NCI-H526 treated with DMSO at 0.1 percent for 48 hours (cell line): Measurements from ENCODE around the gene PCSK4.
"Not testable (repeated sequence)": the region's sequence is repeated elsewhere in the genome, so short reads cannot be mapped to it uniquely, and the experiment has no call there.

ENCODE experiments used
- DNase-seq: peaks from one replicate; lab custom pipeline; 2025; lab: John Stamatoyannopoulos, UW

The PCSK4 gene

GRCh38 chr19:1522061-1522460 is 31.9 kb upstream of the PCSK4 start:
- no peak for DNase-seq

DNA sequence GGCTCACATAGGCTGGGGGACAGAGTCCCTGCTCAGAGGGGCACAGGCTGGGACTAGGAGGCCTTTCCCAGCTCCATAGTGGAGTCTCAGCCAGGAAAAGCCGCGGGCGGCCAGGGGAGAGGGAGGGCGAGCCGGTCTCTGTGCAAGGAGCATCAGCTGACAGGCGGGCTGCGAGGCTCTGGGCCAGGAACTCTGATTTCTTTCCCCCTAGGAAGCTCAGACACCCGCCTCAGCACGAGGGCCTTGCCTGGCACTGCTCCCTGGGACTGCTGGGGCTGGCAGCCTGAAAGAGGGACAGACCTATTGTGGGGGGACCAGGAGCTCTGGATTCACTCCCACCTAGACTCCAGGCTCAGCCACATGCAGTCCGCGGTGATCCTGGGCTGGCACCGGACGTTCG is 31.5 kb upstream of the PCSK4 start:
- DNase-seq: no peak

DNA sequence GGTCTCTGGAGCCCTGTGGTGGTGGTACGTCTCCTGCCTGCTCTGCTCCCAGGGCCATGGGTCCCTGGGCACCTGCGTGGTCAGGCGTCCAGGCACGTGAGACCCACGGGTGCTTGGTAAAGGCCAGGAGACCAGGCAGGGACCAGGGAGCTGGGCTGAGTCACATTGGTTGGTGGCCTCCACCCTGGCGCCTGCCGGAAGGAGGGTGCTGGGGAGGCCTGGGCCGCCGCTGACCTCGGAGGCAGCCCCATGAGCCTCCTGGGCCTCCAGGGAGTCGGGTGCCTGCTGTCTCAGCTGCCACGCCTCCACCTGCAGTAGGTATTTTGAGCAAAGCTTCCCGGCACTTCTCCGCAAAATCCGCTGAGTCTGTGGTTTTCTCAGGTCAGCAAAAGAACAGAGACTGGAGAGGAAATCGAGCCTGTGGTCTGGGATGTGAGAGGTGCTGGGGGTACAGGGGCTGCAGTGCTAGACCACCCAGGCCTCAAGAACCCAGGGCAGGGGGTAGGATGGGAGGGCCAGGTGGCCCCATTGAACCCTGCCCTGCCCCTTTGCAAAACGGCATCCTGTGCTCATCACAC is 30.1 kb upstream of the PCSK4 start:
- no peak for DNase-seq

DNA sequence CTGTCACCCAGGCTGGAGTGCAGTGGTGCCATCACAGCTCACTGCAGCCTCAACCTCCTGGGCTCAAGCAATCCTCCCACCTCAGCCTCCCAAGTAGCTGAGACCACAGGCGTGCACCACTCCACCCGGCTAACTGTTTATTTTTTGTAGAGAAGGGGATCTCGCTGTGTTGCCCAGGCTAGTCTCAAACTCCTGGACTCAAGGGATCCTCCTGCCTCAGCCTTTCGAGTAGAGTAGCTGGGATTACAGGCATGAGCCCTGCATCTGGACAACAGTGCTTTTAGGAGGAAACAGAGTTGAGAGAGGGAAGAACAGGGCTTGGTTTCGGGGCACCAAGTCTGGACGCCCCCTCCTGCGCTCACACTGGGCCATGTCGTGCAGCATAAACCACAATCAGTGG is 29.7 kb upstream of the PCSK4 start:
- not testable (repeated sequence) for DNase-seq

- no peak for DNase-seq
These were observed 28.3 kb upstream of the PCSK4 start for GRCh38 chr19:1518471-1518870.

GRCh38 chr19:1516395-1516753 is 26.2 kb upstream of the PCSK4 start:
- no peak for DNase-seq

DNA sequence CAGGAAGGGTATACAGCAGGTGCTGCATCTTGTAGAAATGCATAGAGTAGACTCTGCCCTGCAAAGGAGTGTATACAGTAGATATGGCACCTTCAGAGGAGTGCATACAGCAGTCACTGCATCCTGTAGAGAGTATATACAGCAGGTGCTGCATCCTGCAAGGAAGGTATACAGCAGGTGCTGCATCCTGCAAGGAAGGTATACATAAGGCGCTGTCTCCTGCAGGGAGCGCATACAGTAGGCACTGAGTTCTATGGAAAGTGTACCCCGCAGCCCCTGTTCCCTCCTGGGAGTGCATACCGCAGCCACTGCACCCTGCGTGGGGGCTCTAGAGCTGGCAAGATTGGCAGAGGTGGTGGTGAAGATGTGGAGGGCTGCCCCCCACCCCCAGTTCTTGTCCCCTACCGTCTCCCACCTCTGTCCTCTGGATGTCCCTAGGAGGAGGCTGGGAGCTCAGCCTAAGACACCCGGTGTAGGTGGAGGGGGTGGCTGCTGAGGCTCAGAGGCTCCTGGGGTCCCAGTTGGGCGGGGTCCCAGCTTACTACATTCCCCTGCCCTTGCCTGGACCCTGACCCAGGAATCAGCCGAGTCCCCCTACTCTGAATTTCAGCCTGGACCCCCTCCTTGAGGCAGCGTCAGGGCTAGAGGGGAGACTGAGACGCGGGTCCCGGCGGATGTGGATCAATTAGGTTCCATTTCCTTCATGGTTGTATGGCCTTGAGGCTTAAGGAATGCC is 25.0 kb upstream of the PCSK4 start:
- no peak for DNase-seq

DNA sequence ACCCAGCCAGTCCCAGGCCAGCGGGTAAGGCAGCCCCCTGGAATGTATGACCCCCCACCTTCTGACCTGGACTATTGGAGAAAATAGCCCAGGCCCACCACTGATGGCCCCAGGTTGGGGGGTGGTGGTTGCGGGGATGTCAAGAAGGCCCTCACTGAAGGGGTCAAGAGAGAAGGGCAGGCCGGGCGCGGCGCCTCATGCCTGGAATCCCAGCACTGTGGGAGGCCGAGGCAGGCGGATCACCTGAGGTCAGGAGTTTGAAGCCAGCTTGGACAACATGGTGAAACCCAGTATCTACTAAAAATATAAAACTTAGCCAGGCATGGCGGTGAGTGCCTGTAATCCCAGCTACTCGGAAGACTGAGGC is 24.1 kb upstream of the PCSK4 start:
- no peak for DNase-seq

DNA sequence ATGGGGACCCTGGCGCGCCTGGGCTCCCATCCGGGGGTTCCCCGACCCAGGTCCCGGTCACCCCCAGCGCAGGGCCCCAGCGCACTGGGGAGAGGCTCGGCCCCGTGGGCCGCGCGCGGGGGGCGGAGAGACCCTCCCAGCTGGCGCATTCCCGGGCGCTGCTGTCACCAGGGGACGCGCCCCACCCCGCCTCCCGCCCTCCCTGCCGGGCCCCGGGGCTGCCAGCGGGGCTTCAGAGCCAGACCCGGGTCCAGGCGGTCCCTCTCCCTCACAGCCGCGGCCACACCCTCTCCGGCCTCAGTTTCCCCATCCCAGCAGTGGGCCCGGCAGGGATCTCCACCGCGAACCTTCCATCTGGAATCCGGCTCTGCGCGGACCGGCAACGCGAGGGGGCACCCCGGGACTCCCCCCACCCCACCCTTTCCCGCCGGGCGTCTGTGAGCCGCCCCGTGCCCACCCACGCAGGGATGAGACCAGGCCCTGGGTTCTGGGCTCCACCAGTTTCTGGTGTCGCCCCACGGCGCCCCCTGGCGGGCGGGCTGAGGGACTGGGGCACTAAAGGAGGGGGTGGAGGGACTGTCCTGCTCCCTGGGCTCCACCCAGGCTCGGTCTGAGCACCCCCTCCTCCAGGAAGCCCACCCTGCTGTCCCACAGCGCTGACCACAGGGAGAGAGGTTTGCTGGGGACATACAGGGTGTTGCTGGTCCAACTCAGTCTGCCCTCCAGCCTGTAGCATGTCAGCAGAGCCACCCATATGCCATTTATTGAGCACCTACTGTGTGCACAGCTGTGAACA is 23.5 kb upstream of the PCSK4 start:
- DNase-seq: no peak

- DNase-seq: no peak
These were observed 22.7 kb upstream of the PCSK4 start, which contains the start of gene ADAMTSL5 for GRCh38 chr19:1512671-1513498. Gene ADAMTSL5, minus strand, starts transcription at chr19:1513019. Its CDS starts 2,076 bp downstream, at chr19:1510943.

- no peak for DNase-seq
These were observed 21.5 kb upstream of the PCSK4 start for GRCh38 chr19:1511318-1512317.

- no peak for DNase-seq
These were observed 20.7 kb upstream of the PCSK4 start for GRCh38 chr19:1510807-1511206.

DNA sequence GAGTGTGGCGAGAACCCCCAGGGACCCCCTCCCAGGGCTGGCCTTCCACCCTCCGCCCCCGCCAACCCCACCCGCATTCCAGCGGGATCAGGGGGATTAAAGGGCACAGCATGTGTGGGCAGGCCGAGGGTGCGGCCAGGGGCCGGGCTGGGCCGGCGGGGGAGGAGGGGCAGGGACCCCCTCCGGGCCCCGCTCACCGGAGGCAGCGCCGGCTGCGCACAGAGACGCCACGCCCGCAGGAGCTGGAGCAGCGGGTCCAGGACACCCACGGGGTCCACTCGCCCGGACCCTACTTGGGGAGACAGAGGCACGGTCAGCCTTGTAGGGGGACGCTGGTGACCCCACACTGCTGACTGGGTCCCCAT is 20.3 kb upstream of the PCSK4 start:
- no peak for DNase-seq

- DNase-seq: no peak
These were observed 19.7 kb upstream of the PCSK4 start for GRCh38 chr19:1509602-1510441.

DNA sequence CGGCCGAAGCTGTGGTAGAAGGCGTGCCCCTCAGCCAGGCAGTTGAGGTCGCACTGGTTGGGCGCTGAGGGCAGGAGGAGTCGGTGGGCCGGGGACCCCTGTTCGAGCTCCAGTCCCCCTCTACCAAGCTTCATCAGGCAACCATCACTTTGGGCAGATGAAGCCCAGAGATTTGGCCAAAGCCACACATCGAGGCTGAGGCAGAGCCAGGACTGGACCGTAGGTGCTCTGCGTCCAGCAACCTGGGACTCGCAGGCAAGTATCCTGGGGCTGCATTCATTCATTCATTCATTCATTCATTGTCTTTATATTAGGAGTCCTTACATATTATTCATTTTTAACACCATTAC is 18.3 kb upstream of the PCSK4 start:
- no peak for DNase-seq

DNA sequence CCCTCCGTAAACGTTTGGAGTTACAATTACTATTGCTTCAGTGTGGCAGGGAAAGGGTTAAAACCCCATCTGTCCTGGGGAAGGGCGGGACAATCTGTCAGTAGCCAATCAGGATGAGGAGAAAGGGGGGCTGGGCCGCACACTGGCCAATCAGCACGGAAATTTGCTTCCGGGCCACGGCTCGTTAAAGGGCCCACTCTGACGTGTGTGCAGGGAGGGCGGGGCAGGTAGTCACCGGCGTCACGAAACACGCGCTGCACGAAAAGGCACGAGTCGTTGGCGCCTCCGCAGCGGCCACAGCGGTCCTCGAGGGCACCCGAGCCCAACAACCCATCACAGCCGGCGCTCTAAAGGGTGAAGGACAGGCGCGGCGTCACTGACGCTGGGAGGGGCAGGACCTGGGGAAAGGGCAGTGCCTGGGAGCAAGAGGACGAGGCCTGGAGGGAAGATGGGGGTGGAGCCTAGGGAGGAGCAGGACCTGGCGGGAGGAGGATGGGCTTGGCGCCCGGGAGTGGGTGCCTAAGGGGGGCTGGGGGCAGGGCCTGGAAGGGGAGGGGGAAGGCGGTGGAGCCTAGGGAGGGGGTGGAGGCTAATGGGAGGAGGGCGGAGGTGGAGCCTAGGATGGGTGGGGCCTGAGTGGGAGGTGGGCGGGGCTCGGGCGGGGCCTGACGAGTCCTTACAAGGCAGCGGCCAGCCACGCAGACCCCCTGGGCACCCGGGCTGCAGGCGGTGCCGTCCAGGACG is 17.8 kb upstream of the PCSK4 start:
- DNase-seq: peak; percentile 91

DNA sequence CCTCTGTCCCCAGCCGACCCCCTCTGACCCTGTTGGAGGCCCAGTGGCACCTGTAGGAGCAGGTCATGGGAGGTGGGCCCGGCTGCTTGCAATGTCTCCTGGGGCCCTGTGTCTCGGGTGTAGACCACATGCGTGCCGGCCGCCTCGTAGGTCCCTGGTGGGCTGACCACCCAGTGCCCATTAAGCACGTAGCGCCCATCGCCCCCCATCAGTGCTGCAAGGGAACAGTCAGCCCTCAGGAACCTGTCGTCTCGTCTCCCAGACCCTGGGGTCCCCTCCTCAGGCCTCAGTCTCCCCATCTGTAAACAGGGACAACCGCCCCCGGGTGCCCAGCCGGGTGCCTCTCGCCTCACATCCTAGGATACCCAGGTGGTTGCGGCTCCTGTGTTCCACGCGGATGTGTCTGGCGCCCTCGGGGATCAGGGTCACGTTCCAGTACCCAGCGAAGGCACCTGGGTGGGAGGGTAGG is 17.1 kb upstream of the PCSK4 start:
- DNase-seq: no peak

DNA sequence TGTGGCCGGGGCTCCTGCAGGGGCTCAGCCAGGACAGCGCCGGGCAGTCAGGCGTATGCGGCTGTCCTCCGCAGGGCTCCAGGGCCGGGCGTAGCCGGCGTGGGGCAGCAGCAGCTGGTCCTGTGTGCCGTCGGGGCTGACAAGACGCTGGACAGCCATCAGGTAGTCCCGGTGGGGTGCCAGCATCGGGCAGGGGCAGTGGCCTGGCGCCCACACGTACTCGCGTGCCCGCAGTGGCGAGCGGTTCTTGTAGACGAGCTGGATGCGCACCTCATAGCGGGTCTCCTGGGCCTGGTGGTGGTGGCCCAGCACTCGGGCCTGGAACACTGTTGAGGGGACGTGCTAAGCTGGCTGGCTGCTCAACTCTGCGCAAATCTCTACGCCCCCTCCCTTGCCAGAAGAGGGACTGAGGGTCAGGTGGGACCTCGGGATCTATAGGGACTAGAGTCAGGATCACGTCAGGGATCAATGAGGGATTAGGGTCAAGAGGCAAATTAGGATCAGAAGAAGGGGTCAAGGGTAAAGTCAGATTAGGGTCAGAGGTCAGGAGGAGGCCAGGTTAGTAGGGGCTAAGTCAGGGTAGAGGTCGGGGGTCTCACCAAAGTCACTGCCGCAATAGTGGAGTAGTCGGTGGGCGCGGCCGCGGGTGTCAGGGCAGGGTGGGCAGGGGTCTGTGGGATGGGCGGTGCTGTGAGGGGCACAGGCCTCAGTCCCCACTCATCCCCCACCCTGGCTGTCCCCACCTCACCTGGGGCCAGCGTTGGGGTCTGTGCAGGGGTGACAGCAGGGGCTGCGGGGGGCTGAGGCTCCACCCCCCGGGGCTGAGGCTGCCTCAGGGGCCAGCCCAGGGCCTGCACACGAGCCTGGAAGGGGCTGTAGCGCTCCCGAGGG is 16.1 kb upstream of the PCSK4 start:
- no peak for DNase-seq
